ENCODE measurements around the gene FCHO1. TPM values are rescaled to one million over a fixed set of nuclear protein-coding genes. Genes with fewer than 3 reads are reported as not detected.

The FCHO1 gene
- total and polyA plus RNA-seq, 11 donors, result 0.29 to 3.3 (median 0.67) TPM

GRCh38 chr19:17711851-17712250, 39.4 kb upstream of the FCHO1 start:
- intact Hi-C loops (cut with DNase I), result no loop called here
- Histone ChIP-seq H3K9me3 (no peaks in the 10 kb centered on the region), H3K36me3 (no peaks in the 10 kb centered on the region), H3K4me1 (peaks cover 0 to 3% (median 0%) of the 10 kb centered on the region in 12 donors), H3K27me3 (peaks cover 0 to 4% (median 0%) of the 10 kb centered on the region in 9 donors), H3K27ac (no peak overlapping the region), H3K4me3 (no peak overlapping the region)
- no peak for TF ChIP-seq CTCF (IDR thresholded peaks at IDR 0.05)
- no peak for TF ChIP-seq POLR2A (IDR thresholded peaks at IDR 0.05)
- WGBS, 4 donors, result 64 to 72% (median 69%) methylated on average over 6 of the region's 6 CpGs
- no peak for DNase-seq
- ATAC-seq, result no peak

- Histone ChIP-seq H3K27ac (peak overlapping the region in 2 of 12 donors; percentile 60 to 87), H3K4me3 (no peak overlapping the region), H3K4me1 (peaks cover 0 to 39% (median 28%) of the 10 kb centered on the region in 12 donors), H3K27me3 (no peaks in the 10 kb centered on the region), H3K36me3 (no peaks in the 10 kb centered on the region), H3K9me3 (no peaks in the 10 kb centered on the region)
- DNase-seq, result no peak
- TF ChIP-seq CTCF (IDR thresholded peaks at IDR 0.05), result peak in 2 of 12 donors; percentile 6 to 15
- no peak for TF ChIP-seq POLR2A (IDR thresholded peaks at IDR 0.05)
- ATAC-seq, result no peak
- intact Hi-C loops (cut with DNase I), result loop anchor here in 1 of 10 donors (5.0 kb wide), 1 partner anchor 141 kb away; the partner anchor contains the start of gene RPL18A
- WGBS, 4 donors, result 48 to 72% (median 69%) methylated on average over 3 to 4 of the region's 4 CpGs
These were observed 34.9 kb upstream of the FCHO1 start for GRCh38 chr19:17716309-17716929.

GRCh38 chr19:17718550-17718946, 32.7 kb upstream of the FCHO1 start:
- H3K36me3 ChIP-seq, result peaks cover 0 to 9% (median 0%) of the 10 kb centered on the region in 9 donors
- no peaks in the 10 kb centered on the region for H3K27me3 ChIP-seq
- peaks cover 0 to 57% (median 43%) of the 10 kb centered on the region in 12 donors for H3K4me1 ChIP-seq
- peak overlapping the region in 2 of 12 donors; percentile 94 for H3K4me3 ChIP-seq
- intact Hi-C loops (cut with DNase I), result loop anchor here in 1 of 10 donors (5.0 kb wide), 1 partner anchor 139 kb away; the partner anchor contains the start of gene RPL18A
- 89 to 91% (median 89%) methylated on average over 4 of the region's 4 CpGs for WGBS, 4 donors
- H3K9me3 ChIP-seq, result no peaks in the 10 kb centered on the region
- H3K27ac ChIP-seq, result peak overlapping the region in 1 of 12 donors; percentile 60
- no peak for TF ChIP-seq POLR2A (IDR thresholded peaks at IDR 0.05)
- no peak for TF ChIP-seq CTCF (IDR thresholded peaks at IDR 0.05)
- ATAC-seq (no peak), DNase-seq (no peak)

DNA sequence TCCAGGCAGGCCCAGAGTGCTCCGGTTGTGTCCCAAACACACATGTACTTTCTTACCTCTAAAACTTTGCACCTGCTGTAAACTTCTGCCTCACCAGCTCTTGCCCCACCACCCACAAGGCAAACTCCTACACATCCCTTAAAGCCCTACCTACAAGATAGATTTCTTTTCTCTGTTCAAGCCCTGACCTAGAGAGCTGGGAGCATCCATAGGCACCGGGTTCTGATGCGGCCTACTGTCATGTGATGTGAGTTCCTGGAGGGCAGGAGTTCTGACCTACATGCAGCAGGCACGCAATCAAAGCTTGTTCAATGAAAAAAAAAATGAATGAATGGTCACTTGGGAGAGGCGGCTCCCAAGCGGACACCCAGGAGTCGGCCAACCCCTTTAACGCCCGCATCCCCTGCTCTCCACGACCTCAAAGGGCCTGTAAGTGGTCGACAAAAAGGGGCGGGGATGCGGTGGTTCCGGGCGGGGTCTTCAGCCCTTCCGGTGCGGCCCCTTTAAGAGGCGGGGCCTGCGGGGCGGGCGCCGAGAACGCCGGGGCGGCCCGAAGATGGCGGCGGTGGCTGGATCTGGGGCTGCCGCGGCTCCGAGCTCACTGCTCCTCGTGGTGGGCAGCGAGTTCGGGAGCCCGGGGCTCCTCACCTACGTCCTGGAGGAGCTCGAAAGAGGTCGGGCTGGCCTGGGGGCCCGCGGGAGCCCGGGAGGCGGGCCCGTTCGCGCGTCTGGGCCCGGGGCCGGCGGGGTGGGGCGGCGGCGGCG, 32.1 kb upstream of the FCHO1 start, which contains the start of gene MAP1S:
TSS of gene MAP1S (plus strand) at position 534 of the 765 bp plus-strand sequence. CDS start at position 557, 23 bp downstream.
- no peaks in the 10 kb centered on the region for H3K9me3 ChIP-seq
- DNase-seq (peak; percentile 59 to 83 (median 67)), ATAC-seq (peak; percentile 33 to 71 (median 58))
- H3K36me3 ChIP-seq, result peaks cover 0 to 14% (median 6%) of the 10 kb centered on the region in 9 donors
- no peaks in the 10 kb centered on the region for H3K27me3 ChIP-seq
- H3K27ac ChIP-seq, result peak within 1 kb of the TSS in 11 of 12 donors; percentile 60 to 80 (median 75)
- WGBS, 4 donors, result 2 to 3% (median 3%) methylated on average over 37 to 53 of the region's 53 CpGs
- H3K4me1 ChIP-seq, result peaks cover 0 to 57% (median 43%) of the 10 kb centered on the region in 12 donors
- peak within 1 kb of the TSS; percentile 83 to 99 (median 94) for H3K4me3 ChIP-seq
- TF ChIP-seq POLR2A (IDR thresholded peaks at IDR 0.05), result peak in 1 of 2 donors; percentile 60
- no peak for TF ChIP-seq CTCF (IDR thresholded peaks at IDR 0.05)
- intact Hi-C loops (cut with DNase I), result loop anchor here in 1 of 10 donors (5.0 kb wide), 1 partner anchor 138 kb away; the partner anchor contains the start of gene RPL18A
